Measurements from ENCODE around the gene IL12RB2. TPM values are rescaled to one million over a fixed set of nuclear protein-coding genes. Genes with fewer than 3 reads are reported as not detected.
A peak's percentile ranks its signal among the peaks of the same experiment; 100 is the strongest.

IL12RB2 gene
- total RNA-seq, 1 experiment from 2014 or later = not detected

DNA sequence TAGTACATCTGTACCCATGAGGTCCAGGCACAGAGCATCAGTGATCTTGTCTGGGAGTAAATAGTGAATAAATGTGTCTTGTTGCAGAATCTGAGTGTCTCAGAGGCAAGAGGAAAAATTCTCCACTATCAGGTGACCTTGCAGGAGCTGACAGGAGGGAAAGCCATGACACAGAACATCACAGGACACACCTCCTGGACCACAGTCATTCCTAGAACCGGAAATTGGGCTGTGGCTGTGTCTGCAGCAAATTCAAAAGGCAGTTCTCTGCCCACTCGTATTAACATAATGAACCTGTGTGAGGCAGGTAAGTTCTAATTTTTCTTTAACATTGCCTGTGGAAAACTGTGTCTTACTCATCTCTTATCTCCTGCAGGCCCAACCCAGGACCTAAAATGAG lies 43.1 kb downstream of the IL12RB2 start:
- ChIA-PET CTCF (interaction anchor here (0.5 kb wide), 1 partner anchor 92 kb away, joined by 3 read pairs; no protein-coding TSS in a partner anchor), POLR2A (ENCODE audit: unreplicated experiment) (no interaction called here)
- Histone ChIP-seq H4K20me1 (ENCODE audit: low read length) (no peaks in the 10 kb centered on the region), H3K4me2 (ENCODE audit: low read length) (no peak overlapping the region), H3K27me3 (ENCODE audit: low read length) (no peaks in the 10 kb centered on the region), H3F3A (ENCODE audit: low read length, unreplicated experiment) (no peaks in the 10 kb centered on the region), H3K36me3 (ENCODE audit: low read depth, low read length) (no peaks in the 10 kb centered on the region), H3K79me2 (ENCODE audit: low read length) (no peaks in the 10 kb centered on the region), H3K4me1 (ENCODE audit: insufficient read depth, low read length) (peaks cover 20% of the 10 kb centered on the region), H3K4me3 (ENCODE audit: low read length) (no peak overlapping the region), H3K9me2 (replicated peaks; ENCODE audit: low read length) (no peaks in the 10 kb centered on the region), H3K9ac (ENCODE audit: low read length) (no peak overlapping the region), H3K27ac (ENCODE audit: low read length) (no peak overlapping the region), H3K9me3 (ENCODE audit: low read length) (no peaks in the 10 kb centered on the region), H2AFZ (ENCODE audit: low read length) (no peak overlapping the region)
- ATAC-seq (no peak), DNase-seq (no peak)
- no TSS peak for BruUV-seq (replicated peaks)
- intact Hi-C loops (cut with micrococcal nuclease) = no loop called here
- no peak for TF ChIP-seq EZH2 (IDR thresholded peaks at IDR 0.05; ENCODE audit: low read length, unreplicated experiment)

DNA sequence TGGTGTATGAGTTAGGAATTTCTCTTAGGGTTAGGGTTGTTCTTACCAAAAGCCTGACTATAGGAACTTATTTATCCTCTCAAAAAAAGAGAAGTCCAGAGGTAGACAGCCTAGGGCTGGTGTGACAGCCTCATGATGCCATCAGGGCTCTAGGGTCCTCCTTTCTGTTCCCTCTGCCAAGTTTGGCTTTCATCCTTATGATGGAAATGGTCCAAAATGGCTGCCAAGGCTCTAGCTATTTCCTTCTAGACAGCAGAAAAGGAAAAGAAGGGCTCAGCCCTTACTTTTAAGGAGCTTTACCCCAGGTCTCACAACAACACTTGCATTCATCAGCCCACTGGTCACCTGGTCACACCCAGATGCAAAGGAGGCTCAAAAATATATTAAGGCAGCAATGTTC lies 44.5 kb downstream of the IL12RB2 start:
- Histone ChIP-seq H3K9me2 (replicated peaks; ENCODE audit: low read length) (no peaks in the 10 kb centered on the region), H2AFZ (ENCODE audit: low read length) (no peak overlapping the region), H4K20me1 (ENCODE audit: low read length) (no peaks in the 10 kb centered on the region), H3K9me3 (ENCODE audit: low read length) (no peaks in the 10 kb centered on the region), H3K4me1 (ENCODE audit: insufficient read depth, low read length) (peaks cover 30% of the 10 kb centered on the region), H3K9ac (ENCODE audit: low read length) (no peak overlapping the region), H3K4me2 (ENCODE audit: low read length) (no peak overlapping the region), H3K79me2 (ENCODE audit: low read length) (no peaks in the 10 kb centered on the region), H3K36me3 (ENCODE audit: low read depth, low read length) (no peaks in the 10 kb centered on the region), H3F3A (ENCODE audit: low read length, unreplicated experiment) (no peaks in the 10 kb centered on the region), H3K27ac (ENCODE audit: low read length) (no peak overlapping the region), H3K4me3 (ENCODE audit: low read length) (no peak overlapping the region), H3K27me3 (ENCODE audit: low read length) (no peaks in the 10 kb centered on the region)
- ChIA-PET POLR2A (ENCODE audit: unreplicated experiment) (no interaction called here), CTCF (no interaction called here)
- intact Hi-C loops (cut with micrococcal nuclease) = no loop called here
- DNase-seq (no peak), ATAC-seq (no peak)
- no TSS peak for BruUV-seq (replicated peaks)
- TF ChIP-seq EZH2phosphoT487 (IDR thresholded peaks at IDR 0.05; ENCODE audit: borderline replicate concordance, low read length) = no peak
- TF ChIP-seq, protein P1, sequence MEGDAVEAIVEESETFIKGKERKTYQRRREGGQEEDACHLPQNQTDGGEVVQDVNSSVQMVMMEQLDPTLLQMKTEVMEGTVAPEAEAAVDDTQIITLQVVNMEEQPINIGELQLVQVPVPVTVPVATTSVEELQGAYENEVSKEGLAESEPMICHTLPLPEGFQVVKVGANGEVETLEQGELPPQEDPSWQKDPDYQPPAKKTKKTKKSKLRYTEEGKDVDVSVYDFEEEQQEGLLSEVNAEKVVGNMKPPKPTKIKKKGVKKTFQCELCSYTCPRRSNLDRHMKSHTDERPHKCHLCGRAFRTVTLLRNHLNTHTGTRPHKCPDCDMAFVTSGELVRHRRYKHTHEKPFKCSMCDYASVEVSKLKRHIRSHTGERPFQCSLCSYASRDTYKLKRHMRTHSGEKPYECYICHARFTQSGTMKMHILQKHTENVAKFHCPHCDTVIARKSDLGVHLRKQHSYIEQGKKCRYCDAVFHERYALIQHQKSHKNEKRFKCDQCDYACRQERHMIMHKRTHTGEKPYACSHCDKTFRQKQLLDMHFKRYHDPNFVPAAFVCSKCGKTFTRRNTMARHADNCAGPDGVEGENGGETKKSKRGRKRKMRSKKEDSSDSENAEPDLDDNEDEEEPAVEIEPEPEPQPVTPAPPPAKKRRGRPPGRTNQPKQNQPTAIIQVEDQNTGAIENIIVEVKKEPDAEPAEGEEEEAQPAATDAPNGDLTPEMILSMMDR (conservative IDR thresholded peaks at IDR 0.05; ENCODE audit: low read depth, low read length) = no peak
- TF ChIP-seq EZH2 (IDR thresholded peaks at IDR 0.05; ENCODE audit: low read length, unreplicated experiment) = no peak

DNA sequence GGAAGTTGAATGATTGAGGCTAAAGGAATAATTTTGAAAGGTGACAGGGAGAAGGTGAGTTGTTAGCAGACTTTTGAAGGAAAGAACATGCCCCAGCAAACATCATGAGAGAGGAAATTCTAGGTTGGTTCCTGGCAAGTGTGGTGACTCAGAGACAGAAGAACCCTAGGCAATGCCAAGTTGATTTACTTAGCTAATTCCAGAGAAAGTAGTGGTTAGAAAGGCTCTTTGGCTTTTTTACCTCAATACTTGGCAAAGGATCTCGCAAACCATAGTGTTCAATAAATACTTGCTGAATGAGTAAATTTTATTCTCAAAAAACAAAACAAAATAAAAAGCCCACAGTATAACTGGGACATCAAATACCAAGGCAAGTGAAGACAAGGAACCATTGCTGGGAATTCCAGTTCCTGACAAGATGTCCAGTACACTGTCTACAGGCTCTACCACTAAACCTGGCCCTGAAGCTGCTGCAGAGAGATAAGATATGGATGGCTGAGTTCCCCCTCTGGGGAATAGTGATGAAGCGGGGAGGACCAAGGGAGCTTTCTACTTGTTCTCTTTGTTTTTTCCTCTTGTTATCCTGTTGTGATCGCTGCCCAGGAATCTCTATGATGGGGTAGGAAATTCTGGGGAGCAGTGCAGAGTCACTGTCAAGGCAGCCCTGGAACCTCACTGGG lies 48.2 kb downstream of the IL12RB2 start:
- peak; percentile 92 for ATAC-seq
- Histone ChIP-seq H3K9me3 (ENCODE audit: low read length) (no peaks in the 10 kb centered on the region), H3K27ac (ENCODE audit: low read length) (no peak overlapping the region), H3K79me2 (ENCODE audit: low read length) (no peaks in the 10 kb centered on the region), H3K4me2 (ENCODE audit: low read length) (no peak overlapping the region), H3K36me3 (ENCODE audit: low read depth, low read length) (no peaks in the 10 kb centered on the region), H3K9ac (ENCODE audit: low read length) (no peak overlapping the region), H3K9me2 (replicated peaks; ENCODE audit: low read length) (no peaks in the 10 kb centered on the region), H3K4me3 (ENCODE audit: low read length) (no peak overlapping the region), H3F3A (ENCODE audit: low read length, unreplicated experiment) (no peaks in the 10 kb centered on the region), H3K4me1 (ENCODE audit: insufficient read depth, low read length) (peaks cover 16% of the 10 kb centered on the region), H3K27me3 (ENCODE audit: low read length) (no peaks in the 10 kb centered on the region), H2AFZ (ENCODE audit: low read length) (no peak overlapping the region), H4K20me1 (ENCODE audit: low read length) (no peaks in the 10 kb centered on the region)
- DNase-seq = peak; percentile 76
- TF ChIP-seq EZH2 (IDR thresholded peaks at IDR 0.05; ENCODE audit: low read length, unreplicated experiment) = no peak
- no peak for TF ChIP-seq EZH2phosphoT487 (IDR thresholded peaks at IDR 0.05; ENCODE audit: borderline replicate concordance, low read length)
- TF ChIP-seq, protein P1 (conservative IDR thresholded peaks at IDR 0.05; ENCODE audit: low read depth, low read length) = no peak
- ChIA-PET CTCF (interaction anchor here (0.7 to 1.1 kb wide), 2 partner anchors 8 to 35 kb away, joined by 3 to 4 read pairs; no protein-coding TSS in a partner anchor), POLR2A (ENCODE audit: unreplicated experiment) (no interaction called here)
- intact Hi-C loops (cut with micrococcal nuclease) = no loop called here
- no TSS peak for BruUV-seq (replicated peaks)
